Activated T-cell treated with anti-CD3 and anti-CD28 coated beads, Interleukin-2, amount 50 U/mL, for 4 hours (primary cell): ENCODE measurements around the gene AHCYL2. TPM values are rescaled to one million over a fixed set of nuclear protein-coding genes. Genes with fewer than 3 reads are reported as not detected.
"Not testable (repeated sequence)": the region's sequence is repeated elsewhere in the genome, so short reads cannot be mapped to it uniquely, and the experiment has no call there.

ENCODE experiments used
- ATAC-seq, 2 donors: fragments of 200-7000 bp; cut with Tn5 transposase; one replicate each; pipeline ENCODE4 v1.10.0; 2021
- DNase-seq: peaks from one replicate; pipeline ENCODE4 v3.0.0-alpha.2; 2020
- H3K27me3 Mint-ChIP-seq: one replicate; pipeline ENCODE4 v1.8.0; 2021; ENCODE audit warnings: low read depth, mixed read lengths
- H3K36me3 Mint-ChIP-seq: one replicate; pipeline ENCODE4 v1.8.0; 2022; ENCODE audit warnings: mixed read lengths; ENCODE audit not compliant: insufficient read depth
- H3K4me1 Mint-ChIP-seq: one replicate; pipeline ENCODE4 v1.8.0; 2021; ENCODE audit warnings: low read depth, mixed read lengths
- H3K4me3 Mint-ChIP-seq: one replicate; pipeline ENCODE4 v1.8.0; 2021; ENCODE audit warnings: mild to moderate bottlenecking, moderate library complexity, mixed read lengths
- H3K9me3 Mint-ChIP-seq: one replicate; pipeline ENCODE4 v1.8.0; 2021; ENCODE audit warnings: mixed read lengths
- total RNA-seq, 3 donors: library from RNA; stranded (reverse); gene quantifications; one replicate each; pipeline ENCODE4 v1.2.1, GENCODE V29; 2021

AHCYL2 gene
- total RNA-seq, 3 donors from 2014 or later, result 6.0 to 7.2 (median 6.5) TPM

DNA sequence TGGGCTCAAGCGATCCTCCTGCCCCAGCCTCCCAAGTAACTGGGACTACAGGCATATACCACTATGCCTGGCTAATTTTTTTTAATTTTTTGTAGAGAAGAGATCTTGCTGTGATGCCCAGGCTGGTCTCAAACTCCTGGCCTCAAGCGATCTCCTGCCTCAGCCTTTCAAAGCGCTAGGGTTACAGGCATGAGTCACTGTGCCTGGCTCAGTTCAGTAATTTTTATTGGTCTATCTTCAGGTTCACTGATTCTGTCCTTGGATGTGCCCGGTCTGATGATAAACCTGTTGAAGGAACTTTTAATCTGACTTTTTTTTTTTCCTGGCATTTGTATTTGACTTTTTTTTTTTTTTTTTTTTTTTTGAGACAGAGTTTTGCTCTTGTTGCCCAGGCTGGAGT is 169.3 kb downstream of the AHCYL2 start:
- Mint-ChIP-seq H3K4me3 (no peak overlapping the region), H3K4me1 (no peaks in the 10 kb centered on the region), H3K36me3 (peaks cover 14% of the 10 kb centered on the region), H3K27me3 (no peaks in the 10 kb centered on the region), H3K9me3 (no peaks in the 10 kb centered on the region)
- ATAC-seq, result no peak
- no peak for DNase-seq

DNA sequence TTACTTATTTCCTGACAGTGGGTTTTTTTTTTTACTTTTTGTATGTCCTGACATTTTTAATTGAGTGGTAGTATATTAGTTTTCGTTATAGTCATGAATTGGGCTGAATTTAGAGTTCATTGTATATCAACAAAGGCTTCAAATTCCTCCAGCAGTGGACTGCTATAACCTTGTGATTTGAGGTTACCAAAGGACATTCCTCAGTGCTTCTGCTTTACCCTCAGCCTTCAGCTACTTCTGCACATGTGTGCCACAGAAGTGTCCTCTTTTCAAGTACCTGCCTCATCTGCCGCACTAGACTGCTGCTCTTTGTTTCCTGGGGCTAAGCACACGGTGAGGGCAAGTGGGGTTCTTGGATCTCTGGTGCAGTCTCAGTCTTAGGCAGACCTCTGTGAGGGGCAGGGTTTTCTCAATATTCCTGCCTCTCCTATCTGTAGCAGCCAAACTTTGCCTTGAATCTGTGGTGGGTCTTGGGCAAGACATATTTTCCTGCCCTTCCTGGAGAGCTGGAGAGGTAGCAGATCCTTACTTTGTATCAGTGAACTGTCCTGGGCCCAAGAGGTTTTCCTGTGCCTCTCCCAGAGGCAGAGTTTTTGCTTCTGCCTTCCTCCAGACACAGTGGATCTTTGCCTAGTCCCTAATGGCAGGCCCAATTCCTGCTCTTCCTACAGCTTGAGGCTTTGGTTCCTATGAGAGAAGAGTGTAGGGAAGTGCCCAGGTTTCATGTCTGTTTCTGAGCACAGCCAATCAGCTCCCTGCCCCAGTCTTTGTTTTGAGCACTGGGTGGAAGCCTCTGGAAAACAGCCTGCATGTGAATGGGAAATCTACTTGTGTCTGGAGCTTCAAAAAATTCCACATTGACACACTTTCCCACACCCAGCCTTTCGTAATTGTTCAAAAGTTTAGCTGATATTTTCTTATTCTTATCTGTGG is 170.4 kb downstream of the AHCYL2 start:
- Mint-ChIP-seq H3K9me3 (no peaks in the 10 kb centered on the region), H3K4me1 (no peaks in the 10 kb centered on the region)

DNA sequence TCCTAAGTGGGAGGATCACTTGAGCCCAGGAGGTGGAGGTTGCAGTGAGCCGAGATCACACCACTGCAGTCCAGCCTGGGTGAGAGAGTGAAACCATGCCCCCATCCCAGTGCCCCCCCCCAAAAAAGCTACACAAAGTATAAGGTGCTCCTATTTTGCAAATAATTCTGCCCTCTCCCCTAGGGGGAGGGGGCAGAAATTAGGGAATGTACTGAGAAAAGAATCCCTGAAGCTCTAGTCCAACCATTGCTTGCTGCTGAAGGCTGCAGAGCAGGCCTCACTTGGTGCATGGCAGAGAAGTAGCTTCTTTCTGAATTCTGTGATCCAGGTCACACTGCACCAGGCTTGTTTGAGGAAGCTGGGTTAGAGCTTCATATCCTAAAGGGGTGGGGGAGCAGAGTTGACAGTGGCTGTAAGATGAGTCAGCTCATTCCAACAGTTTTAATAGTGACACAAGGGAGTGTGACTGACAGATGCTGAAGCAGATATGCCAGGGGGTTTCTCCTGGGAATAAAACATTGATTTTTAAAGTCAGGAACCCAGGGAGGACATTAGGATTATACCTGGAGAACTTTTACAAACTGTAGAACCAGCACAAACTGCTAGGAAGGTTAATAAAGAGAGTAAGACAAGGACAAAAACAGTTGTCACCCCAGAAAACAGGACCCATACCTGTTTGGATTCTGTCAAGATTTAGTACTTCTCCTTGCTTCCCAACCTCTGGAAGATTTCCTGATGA is 176.6 kb downstream of the AHCYL2 start:
- H3K4me3 Mint-ChIP-seq, result no peak overlapping the region
- no peaks in the 10 kb centered on the region for H3K27me3 Mint-ChIP-seq
- no peaks in the 10 kb centered on the region for H3K9me3 Mint-ChIP-seq
- H3K4me1 Mint-ChIP-seq, result no peaks in the 10 kb centered on the region
- peaks cover 18% of the 10 kb centered on the region for H3K36me3 Mint-ChIP-seq
- DNase-seq (no peak), ATAC-seq (no peak)

More for the DNA sequence above, 170.4 kb downstream of the AHCYL2 start:
- DNase-seq (no peak), ATAC-seq (no peak)
- Mint-ChIP-seq H3K27me3 (no peaks in the 10 kb centered on the region), H3K4me3 (no peak overlapping the region), H3K36me3 (peaks cover 15% of the 10 kb centered on the region)

DNA sequence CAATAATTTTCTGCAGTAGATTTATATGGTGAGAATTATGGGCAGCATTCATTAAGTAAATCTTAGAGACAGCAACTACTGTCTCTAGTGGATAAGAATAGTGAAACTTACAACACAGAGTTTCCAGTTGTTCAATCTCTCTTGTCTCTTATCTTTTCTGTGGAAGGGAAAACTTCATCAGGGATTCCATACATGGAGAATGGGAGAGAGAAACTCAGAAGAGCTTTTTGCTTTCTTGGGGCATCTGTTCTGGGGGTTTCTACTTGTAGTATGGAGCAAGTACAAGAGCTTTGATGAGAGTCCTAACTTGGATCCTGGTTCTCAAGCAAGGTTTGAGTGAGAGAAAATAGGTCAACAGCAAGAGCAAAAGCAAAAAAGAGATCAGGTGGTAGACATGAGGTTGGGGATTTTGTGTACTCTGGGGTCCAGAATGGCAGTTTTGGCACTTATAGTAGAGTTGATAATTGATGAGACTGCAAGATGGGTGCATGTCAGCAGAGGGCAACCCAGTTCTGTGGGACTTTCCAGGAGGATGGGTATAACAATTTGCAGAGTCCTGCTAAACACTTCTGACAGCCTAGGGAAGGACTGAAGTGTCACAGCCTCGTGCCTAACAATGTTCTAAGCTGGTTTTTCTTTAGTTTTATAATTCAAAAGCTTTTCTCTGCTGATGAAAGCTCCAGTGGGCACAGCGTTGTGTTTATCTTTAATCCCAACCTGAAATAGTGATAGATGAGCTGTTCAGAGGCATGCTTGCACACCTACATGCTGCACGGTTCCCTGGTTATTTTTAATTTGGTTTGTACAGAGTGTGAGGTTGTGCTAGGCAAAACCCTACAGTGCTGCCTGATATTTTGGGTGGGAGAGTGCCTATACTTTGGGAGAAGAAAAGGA is 177.4 kb downstream of the AHCYL2 start:
- Mint-ChIP-seq H3K4me3 (no peak overlapping the region), H3K9me3 (no peaks in the 10 kb centered on the region), H3K27me3 (no peaks in the 10 kb centered on the region), H3K36me3 (peaks cover 16% of the 10 kb centered on the region), H3K4me1 (no peaks in the 10 kb centered on the region)
- peak; percentile 43 to 54 for ATAC-seq
- DNase-seq, result no peak

DNA sequence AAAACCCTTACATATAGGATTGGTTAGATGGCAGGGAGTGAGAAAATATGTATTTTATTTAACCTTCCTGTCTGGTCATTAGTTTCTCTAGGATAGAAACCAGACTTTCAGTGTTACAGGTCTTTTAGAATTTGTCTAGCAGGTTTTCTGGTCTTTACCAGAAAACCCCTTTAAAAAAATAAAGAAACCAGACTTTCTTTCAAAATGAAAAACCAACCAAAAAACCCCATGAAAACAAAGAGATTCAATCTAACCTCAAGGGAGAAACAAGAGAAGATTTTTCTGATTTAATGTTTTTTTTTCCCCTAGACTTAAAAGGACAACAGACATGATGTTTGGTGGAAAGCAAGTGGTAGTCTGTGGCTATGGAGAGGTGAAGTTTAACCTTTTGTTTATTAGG is 180.7 kb downstream of the AHCYL2 start:
- no peak overlapping the region for H3K4me3 Mint-ChIP-seq
- H3K36me3 Mint-ChIP-seq, result peaks cover 35% of the 10 kb centered on the region
- no peaks in the 10 kb centered on the region for H3K27me3 Mint-ChIP-seq
- DNase-seq (no peak), ATAC-seq (no peak)
- H3K9me3 Mint-ChIP-seq, result no peaks in the 10 kb centered on the region
- no peaks in the 10 kb centered on the region for H3K4me1 Mint-ChIP-seq

DNA sequence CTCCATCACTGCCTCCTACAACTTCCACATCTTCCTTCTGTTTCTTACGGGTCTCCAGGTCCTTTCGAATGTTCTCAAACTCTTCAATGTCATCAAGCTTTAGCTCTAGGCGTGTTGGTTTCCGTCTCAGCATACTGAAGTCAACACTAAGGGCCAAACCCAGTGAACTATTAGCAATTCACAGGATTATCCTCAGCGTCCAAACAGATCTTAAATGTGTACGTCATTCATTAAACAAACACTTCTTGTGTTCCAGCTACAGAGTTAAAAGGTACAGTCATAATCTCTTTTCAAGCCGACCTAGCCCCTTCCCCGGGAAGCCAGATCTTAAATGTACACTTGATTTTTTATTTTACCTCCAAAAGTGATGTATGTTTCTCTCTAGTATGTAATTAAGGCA is 185.4 kb downstream of the AHCYL2 start:
- H3K9me3 Mint-ChIP-seq, H3K4me3 Mint-ChIP-seq, H3K27me3 Mint-ChIP-seq, ATAC-seq, DNase-seq, H3K4me1 Mint-ChIP-seq: not testable (repeated sequence)
- H3K36me3 Mint-ChIP-seq, result peaks cover 49% of the 10 kb centered on the region

DNA sequence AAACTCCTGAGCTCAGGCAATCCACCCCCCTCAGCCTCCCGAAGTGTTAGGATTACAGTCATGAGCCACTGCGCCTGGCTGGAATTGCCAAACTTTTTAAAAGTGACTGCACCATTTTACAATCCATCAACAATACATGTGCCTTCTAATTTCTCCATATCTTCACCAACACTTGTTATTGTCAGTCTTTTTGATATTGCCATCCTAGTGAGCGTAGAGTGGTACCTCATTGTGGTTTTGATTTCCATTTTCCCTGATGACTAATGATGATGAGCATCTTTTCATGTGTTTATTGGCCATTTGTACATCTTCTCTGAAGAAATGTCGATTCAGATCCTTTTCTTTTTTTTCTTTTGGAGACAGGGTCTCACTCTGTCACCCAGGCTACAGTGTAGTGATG is 187.7 kb downstream of the AHCYL2 start:
- DNase-seq (no peak), ATAC-seq (no peak)
- H3K36me3 Mint-ChIP-seq, result peaks cover 45% of the 10 kb centered on the region
- H3K9me3 Mint-ChIP-seq, result peaks cover 4% of the 10 kb centered on the region
- no peaks in the 10 kb centered on the region for H3K4me1 Mint-ChIP-seq
- H3K4me3 Mint-ChIP-seq, result no peak overlapping the region
- no peaks in the 10 kb centered on the region for H3K27me3 Mint-ChIP-seq

DNA sequence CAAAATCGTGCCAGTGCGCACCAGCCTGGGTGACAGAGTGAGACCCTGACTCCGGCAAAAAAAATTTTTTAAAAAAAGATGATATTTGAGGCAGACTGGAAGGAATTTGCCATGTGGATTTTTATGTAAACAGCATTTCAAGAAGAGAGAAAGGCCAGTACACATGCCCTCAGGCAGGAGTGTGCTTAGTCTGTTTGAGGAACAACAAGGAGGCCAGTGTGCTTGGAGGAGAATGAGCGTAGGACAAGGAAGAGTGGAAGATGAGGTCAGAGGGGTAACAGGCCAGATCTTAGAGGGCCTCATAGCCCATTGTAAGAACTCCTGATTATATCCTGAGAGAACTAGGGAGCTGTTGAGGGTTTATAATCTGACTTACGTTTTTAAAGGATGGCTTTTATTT is 192.2 kb downstream of the AHCYL2 start:
- peaks cover 18% of the 10 kb centered on the region for H3K36me3 Mint-ChIP-seq
- no peak overlapping the region for H3K4me3 Mint-ChIP-seq
- DNase-seq (no peak), ATAC-seq (no peak)
- no peaks in the 10 kb centered on the region for H3K4me1 Mint-ChIP-seq
- peaks cover 4% of the 10 kb centered on the region for H3K9me3 Mint-ChIP-seq
- no peaks in the 10 kb centered on the region for H3K27me3 Mint-ChIP-seq

DNA sequence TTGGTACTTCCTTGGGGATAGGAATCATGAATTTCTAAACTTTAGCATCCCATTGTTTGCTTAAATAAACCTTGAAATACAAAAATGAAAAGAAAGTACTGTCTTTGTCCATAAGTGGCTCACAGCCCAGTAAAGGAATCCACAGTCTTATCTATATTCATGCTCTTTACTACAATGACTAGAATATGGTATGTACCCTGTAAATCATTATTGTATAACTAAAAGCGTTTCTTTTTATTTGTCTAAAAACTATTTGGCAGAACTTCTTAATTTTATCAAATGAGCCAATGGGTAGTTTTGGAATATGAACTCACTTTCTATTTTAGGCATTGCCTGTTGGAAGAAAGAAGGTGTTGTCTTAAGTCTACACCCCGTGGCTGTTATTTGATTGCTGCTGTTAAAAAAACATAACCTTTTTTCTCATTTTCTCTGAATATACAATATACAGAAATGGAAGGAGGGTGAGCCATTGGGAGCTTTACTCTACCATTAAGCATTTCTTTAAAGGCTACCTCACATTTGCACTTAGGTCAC is 197.0 kb downstream of the AHCYL2 start:
- H3K4me3 Mint-ChIP-seq, result no peak overlapping the region
- H3K27me3 Mint-ChIP-seq, result no peaks in the 10 kb centered on the region
- H3K9me3 Mint-ChIP-seq, result no peaks in the 10 kb centered on the region
- peaks cover 27% of the 10 kb centered on the region for H3K36me3 Mint-ChIP-seq
- no peak for DNase-seq
- no peak for ATAC-seq
- H3K4me1 Mint-ChIP-seq, result peaks cover 2% of the 10 kb centered on the region

DNA sequence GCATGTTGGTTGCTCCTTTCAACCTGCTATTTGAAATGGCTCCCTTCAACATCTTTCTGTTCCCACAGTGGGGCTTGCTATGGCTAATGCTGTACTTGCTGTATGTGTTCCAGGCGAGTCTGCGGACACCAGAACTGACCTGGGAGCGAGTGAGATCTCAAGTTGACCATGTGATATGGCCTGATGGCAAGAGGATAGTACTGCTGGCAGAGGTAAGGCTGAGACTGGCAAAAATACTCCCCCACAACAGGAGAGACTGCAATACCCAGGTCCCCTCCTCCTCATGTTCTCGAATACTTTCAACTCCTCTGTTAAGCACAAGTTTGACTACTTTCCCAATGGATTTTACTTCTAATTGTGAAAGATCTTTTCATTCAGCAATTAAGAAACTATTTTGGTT is 197.9 kb downstream of the AHCYL2 start:
- Mint-ChIP-seq H3K27me3 (no peaks in the 10 kb centered on the region), H3K36me3 (peaks cover 32% of the 10 kb centered on the region), H3K9me3 (no peaks in the 10 kb centered on the region), H3K4me3 (no peak overlapping the region), H3K4me1 (peaks cover 2% of the 10 kb centered on the region)
- ATAC-seq, result no peak
- no peak for DNase-seq

DNA sequence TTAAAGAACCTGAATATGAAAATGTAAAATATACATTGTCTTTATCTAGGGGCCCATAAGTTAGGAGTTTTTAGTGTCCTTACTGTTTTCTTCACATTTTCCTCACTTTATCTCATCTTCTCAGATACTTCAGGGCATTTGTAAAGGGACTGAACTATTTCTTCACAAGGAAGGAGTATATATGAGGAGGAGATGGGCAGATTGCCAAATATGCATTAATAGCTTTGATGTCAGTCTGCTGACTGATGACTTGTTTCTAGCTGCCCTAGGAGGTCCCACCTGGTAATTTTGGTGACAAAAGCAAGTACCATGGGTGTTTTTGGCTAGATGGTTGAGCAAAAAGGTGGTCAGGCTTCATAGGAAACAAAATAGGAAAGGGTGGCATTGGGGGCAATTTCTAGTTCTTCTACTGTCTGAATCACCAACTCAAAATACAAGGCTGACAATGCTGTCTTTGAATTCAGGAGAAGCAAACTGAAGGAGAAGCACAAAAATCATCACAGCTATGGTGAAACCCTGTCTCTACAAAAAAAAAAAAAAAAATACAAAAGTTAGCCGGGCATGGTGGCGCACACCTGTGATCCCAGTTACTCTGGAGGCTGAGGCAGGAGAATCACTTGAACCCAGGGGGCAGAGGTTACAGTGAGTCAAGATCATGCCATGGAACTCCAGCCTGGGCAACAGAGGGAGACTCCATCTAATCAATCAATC is 199.0 kb downstream of the AHCYL2 start:
- ATAC-seq (no peak), DNase-seq (no peak)
- no peaks in the 10 kb centered on the region for H3K27me3 Mint-ChIP-seq
- no peaks in the 10 kb centered on the region for H3K9me3 Mint-ChIP-seq
- H3K4me3 Mint-ChIP-seq, result no peak overlapping the region
- peaks cover 39% of the 10 kb centered on the region for H3K36me3 Mint-ChIP-seq
- H3K4me1 Mint-ChIP-seq, result peaks cover 2% of the 10 kb centered on the region

DNA sequence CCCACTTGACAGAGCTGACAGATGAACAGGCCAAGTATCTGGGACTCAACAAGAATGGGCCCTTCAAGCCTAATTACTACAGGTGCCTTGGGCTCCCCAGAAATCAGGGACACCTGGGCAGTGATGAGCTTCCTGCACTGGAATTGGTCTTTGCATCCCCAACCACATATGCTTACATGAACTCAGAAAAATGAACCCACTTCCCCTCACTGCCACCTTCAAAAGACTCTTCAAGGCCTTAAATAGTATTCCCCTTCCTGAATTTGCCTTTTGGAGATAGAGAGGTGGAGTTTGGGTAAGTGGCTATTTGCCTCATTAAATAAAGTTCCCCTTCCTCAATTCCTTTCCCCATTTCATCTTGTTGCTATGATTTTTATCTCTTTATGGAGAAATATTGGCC is 201.7 kb downstream of the AHCYL2 start:
- Mint-ChIP-seq H3K27me3 (no peaks in the 10 kb centered on the region), H3K36me3 (peaks cover 39% of the 10 kb centered on the region)

DNA sequence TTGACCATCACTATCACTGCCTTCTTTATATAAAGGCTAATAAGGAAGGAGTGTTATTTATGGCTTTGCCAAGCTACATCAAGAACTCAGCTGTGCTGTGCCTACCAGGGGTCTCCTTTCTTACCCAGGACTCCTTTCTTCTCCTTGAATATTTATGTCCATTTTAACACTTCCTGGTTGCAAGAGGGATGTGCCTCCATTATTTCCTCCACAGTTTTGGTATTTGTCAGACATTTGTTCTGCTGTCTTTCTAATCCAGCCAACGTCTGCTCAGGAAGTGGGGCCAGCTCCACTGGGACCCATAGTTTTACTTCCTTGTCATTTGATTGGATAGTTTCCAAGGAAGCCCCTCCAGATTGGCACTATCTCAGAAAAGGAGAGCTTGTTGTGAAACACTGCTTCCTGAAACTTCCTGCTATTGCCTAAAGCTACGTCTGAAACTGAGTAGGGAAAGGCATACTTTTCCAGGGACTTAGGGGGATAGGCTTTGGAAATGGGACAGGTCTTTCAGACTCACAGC is 202.8 kb downstream of the AHCYL2 start:
- ATAC-seq, result no peak
- Mint-ChIP-seq H3K27me3 (peaks cover under 1% of the 10 kb centered on the region), H3K36me3 (peaks cover 35% of the 10 kb centered on the region), H3K4me1 (peaks cover 2% of the 10 kb centered on the region), H3K9me3 (no peaks in the 10 kb centered on the region), H3K4me3 (no peak overlapping the region)
- DNase-seq, result no peak

More for the DNA sequence above, 201.7 kb downstream of the AHCYL2 start:
- Mint-ChIP-seq H3K4me3 (no peak overlapping the region), H3K9me3 (no peaks in the 10 kb centered on the region), H3K4me1 (peaks cover 2% of the 10 kb centered on the region)
- no peak for DNase-seq
- ATAC-seq, result no peak
